ENCODE data around the gene TRIM51. TPM values are rescaled to one million over a fixed set of nuclear protein-coding genes. Genes with fewer than 3 reads are reported as not detected.
"Not testable (repeated sequence)": the region's sequence is repeated elsewhere in the genome, so short reads cannot be mapped to it uniquely, and the experiment has no call there.

Gene TRIM51, protein sequence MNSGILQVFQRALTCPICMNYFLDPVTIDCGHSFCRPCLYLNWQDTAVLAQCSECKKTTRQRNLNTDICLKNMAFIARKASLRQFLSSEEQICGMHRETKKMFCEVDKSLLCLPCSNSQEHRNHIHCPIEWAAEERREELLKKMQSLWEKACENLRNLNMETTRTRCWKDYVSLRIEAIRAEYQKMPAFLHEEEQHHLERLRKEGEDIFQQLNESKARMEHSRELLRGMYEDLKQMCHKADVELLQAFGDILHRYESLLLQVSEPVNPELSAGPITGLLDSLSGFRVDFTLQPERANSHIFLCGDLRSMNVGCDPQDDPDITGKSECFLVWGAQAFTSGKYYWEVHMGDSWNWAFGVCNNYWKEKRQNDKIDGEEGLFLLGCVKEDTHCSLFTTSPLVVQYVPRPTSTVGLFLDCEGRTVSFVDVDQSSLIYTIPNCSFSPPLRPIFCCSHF
- total RNA-seq (2012; rRNA removed) (not detected in 2 replicates), polyA plus RNA-seq (2012; rRNA removed) (not detected in 2 replicates), Bru-seq, nascent RNA (not detected), BruChase-seq, experiment 1, labeled RNA remaining after a 6-hour chase (not detected), BruChase-seq, experiment 2, labeled RNA remaining after a 2-hour chase (not detected)
- polyA plus RNA-seq (2012; cell fraction: cytosol; rRNA removed) = not detected in 2 replicates
- not detected in 2 replicates for polyA plus RNA-seq (2012; cell fraction: nucleus; rRNA removed; ENCODE audit: low replicate concordance)
- long read RNA-seq = 0 reads

DNA sequence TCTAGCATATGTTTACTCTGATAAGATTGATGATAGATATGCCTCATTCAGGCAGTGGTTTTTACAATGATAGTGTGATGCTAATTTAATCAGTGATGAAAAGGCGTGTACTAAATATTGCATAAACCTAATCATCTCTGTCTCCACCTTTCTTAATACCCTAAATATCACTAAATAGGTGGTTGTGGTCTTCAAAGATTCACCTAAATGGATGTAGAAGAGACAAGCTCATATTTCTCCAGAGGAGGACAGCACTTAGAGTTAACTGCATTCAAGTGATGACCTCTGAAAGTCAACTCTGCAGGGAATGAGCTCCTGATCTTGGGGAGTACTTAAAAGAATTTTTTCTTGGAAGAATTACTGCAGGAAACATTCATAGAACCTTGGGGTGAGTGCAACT, at the start of gene TRIM51:
Gene TRIM51 (plus strand): TSS at position 301 of the 400 bp plus-strand sequence. CDS start 2,132 bp downstream, outside the sequence.
- H4K91ac ChIP-seq (ENCODE audit: insufficient read depth, low read depth, low read length); H3K36me3 ChIP-seq (ENCODE audit: control insufficient read depth, insufficient read depth, low read length); H4K5ac ChIP-seq (ENCODE audit: low read depth, low read length); in situ Hi-C loops (cut with MboI; ENCODE audit: low sequenced_read_pairs); H3K14ac ChIP-seq (replicated peaks; ENCODE audit: low read depth, low read length); H2BK15ac ChIP-seq (ENCODE audit: low read depth, low read length); H3K79me1 ChIP-seq (ENCODE audit: low read depth in 1 of 2, low read length in 2 of 2); H3K27ac ChIP-seq (ENCODE audit: insufficient read depth, low read length); H3K23ac ChIP-seq (ENCODE audit: low read depth, low read length); H3K56ac ChIP-seq (ENCODE audit: extremely low read depth, insufficient read depth, low read length); H4K20me1 ChIP-seq (ENCODE audit: insufficient read depth, low read length); H3K9ac ChIP-seq (ENCODE audit: low read depth, low read length); H2BK120ac ChIP-seq (ENCODE audit: low read depth, low read length); H4K8ac ChIP-seq (ENCODE audit: low read depth in 2 of 2, low read length in 2 of 2); dilution Hi-C loops (cut with HindIII; ENCODE audit: low sequenced_read_pairs, unreplicated experiment); H2AK9ac ChIP-seq (replicated peaks; ENCODE audit: low read depth, low read length, poor library complexity); intact Hi-C loops (cut with micrococcal nuclease); BruUV-seq (replicated peaks); H2BK5ac ChIP-seq (ENCODE audit: low read depth, low read length, poor library complexity, severe bottlenecking); POLR2A ChIA-PET (ENCODE audit: unreplicated experiment); H3K9me1 ChIP-seq (ENCODE audit: insufficient read depth, low read length); ATAC-seq (ENCODE audit: low read depth); H3K4me1 ChIP-seq (ENCODE audit: control insufficient read depth, insufficient read depth, low read length); H2AFZ ChIP-seq (replicated peaks; ENCODE audit: low read length, poor library complexity); H2BK20ac ChIP-seq (ENCODE audit: low read depth, low read length); H3K4ac ChIP-seq (ENCODE audit: low read depth, low read length); H3K18ac ChIP-seq (ENCODE audit: low read depth, low read length); H3K27me3 ChIP-seq (ENCODE audit: control insufficient read depth, insufficient read depth, low read length); CTCF ChIA-PET; H3K4me2 ChIP-seq (ENCODE audit: low read depth, low read length); H3K4me3 ChIP-seq (ENCODE audit: insufficient read depth, low read depth, low read length); H3K9me3 ChIP-seq (ENCODE audit: control insufficient read depth, insufficient read depth, low read length); DNase-seq; H2AK5ac ChIP-seq (ENCODE audit: low read depth, low read length): not testable (repeated sequence)
- WGBS, 2 experiments (ENCODE audit: extremely low coverage in 2 of 2, insufficient read length in 1 of 2) = no CpG with 5 or more reads among the region's 1 CpG
